Sciatic nerve (tissue), 2 donors: ENCODE results near the gene CRYAA. TPM values are rescaled to one million over a fixed set of nuclear protein-coding genes. Genes with fewer than 3 reads are reported as not detected.
A peak's percentile ranks its signal among the peaks of the same experiment; 100 is the strongest.
"Not testable (repeated sequence)": the region's sequence is repeated elsewhere in the genome, so short reads cannot be mapped to it uniquely, and the experiment has no call there.

ENCODE experiments used
- ATAC-seq: fragments of 200-7000 bp; cut with Tn5 transposase; one replicate; pipeline ENCODE4 v1.9.1; 2020; ENCODE audit warnings: mild to moderate bottlenecking, moderate library complexity
- DNase-seq: peaks from one replicate; pipeline ENCODE4 v3.0.0-alpha.2; 2020; ENCODE audit warnings: low spot score
- intact Hi-C: fragments of 100-400 bp; cut with DNase I; formaldehyde crosslinking; loops from one replicate; pipeline ENCODE4 v1.14.2; 2022
- total RNA-seq: library from RNA; stranded (reverse); fragmentation: NEBNext Ultra II Directional; extraction: Animal tissue kit (Norgen Biotek cat#: 25700); gene quantifications from one replicate; pipeline ENCODE4 v1.2.1, GENCODE V29; 2021
- donor health status: DM: no; HTN: no; CAD: no.
- donor health status: DM: no; HTN: no; CAD: no.

CRYAA gene, protein sequence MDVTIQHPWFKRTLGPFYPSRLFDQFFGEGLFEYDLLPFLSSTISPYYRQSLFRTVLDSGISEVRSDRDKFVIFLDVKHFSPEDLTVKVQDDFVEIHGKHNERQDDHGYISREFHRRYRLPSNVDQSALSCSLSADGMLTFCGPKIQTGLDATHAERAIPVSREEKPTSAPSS
- total RNA-seq = not detected

DNA sequence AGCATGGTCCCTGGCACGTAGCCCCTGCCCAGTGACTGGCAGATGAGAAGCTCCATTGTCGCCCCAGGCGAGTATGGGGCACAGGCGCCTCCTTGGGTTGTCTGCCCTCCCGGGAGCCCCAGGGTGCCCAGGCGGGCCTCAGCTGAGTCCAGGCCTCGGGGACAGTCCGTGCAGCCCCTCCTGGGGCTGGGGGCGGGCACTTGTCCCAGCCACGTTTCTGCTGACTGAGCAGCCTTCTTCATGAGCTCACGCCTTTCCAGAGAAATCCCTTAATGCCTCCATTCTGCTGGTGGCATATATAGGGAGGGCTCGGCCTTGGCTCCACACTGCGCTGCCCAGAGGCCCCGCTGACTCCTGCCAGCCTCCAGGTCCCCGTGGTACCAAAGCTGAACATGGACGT lies at the start of gene CRYAA:
TSS of gene CRYAA (plus strand) at position 301 of the 400 bp plus-strand sequence. CDS start at position 393, 92 bp downstream.
- intact Hi-C loops, DNase-seq, ATAC-seq: not testable (repeated sequence)

DNA sequence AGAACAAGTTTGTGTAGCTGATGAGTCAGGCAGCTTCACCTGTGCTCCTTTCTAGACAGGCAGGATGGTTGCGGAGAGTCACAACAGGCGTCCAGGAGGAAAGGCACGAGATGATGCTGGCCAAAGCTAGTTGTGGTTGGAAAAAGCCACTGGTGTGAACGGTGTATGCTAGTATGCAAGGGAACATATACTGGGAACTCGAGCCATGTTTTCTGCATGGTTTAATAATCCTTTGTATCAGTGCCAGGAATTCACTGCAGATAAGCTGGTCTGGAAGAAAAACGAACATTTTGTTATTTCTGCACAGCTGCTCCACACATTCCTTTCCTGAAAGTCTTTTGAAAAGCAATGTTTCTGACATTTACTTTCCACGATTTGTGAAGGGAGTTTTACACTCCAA lies 38.7 kb upstream of the CRYAA start:
- DNase-seq, intact Hi-C loops, ATAC-seq: not testable (repeated sequence)

DNA sequence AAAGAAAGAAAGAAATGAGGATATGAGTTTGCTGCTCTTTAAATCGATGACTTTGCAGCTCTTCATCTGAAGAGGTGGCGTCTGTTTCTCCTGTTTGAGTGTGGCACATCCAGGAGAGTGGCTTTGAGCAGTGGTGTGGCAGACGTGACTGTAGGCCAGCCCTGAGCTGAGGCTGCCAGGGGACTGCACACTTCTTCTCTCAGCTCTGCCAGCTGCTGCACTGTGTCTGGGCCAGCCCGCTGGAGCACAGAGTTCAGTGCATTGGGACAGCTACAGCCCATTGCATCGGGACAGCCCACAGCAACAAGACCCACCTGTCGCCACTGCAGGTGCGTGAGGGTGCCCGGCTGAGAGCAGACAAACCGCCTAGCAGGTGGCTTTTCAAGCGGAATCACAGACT lies 34.3 kb upstream of the CRYAA start:
- ATAC-seq, DNase-seq, intact Hi-C loops: not testable (repeated sequence)

DNA sequence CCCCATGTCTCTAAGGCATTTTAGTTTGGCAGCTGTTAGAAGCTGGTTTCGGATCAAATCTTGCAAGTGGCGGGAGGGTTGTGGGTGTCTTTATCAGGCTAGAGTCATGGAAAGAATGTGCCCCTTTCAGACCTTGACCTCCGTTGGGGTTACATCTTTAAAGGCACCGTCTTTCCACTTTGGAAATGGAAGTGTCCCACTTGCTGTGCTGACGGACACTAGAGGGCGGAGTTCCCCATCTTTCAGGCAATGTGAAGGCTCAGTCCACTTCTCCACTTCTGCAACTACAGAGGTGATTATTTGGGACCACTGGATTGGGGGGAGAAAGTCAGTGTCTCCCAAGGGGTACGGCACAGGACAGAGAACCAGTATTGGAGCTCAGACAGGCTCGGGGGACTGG lies 29.9 kb upstream of the CRYAA start:
- ATAC-seq = peak; percentile 66
- intact Hi-C loops, DNase-seq: not testable (repeated sequence)

DNA sequence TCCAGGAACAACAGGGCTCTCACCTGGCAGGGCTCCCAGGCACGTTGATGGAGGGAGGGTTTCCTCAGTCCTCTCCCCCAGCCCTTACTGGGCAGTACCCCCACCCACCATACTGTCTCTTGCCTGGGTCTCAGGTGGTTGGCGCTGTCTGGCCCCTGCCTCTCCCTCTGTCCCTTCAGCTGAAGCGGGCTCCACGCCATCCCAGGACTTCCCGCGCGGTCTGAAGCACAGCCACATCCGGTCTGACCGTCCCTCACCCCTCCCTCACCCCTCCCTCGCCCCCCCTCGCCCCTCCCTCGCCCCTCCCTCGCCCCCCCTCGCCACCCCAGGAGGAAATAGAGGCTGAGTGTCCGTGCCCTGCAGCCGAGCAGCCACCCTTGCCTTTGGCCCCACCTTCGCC lies 27.4 kb upstream of the CRYAA start:
- intact Hi-C loops, DNase-seq, ATAC-seq: not testable (repeated sequence)

DNA sequence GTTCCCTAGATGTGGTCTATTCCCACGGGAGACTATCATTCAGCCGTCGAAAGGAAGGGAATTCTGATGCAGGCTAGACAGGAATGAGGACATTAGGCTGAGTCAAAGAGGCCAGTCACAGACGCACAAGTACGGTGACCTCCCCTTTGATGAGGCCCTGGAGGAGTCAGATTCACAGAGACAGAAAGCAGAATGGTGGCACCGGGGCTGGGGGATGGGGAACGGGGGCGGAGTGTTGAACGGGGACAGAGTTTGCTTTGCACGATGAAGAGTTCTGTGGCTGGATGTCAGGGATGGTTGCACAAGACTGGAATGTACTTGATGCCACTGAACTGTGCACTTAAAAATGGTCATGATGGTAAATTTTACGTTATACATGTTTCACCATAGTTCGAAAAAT lies 22.2 kb upstream of the CRYAA start:
- DNase-seq, intact Hi-C loops: not testable (repeated sequence)

DNA sequence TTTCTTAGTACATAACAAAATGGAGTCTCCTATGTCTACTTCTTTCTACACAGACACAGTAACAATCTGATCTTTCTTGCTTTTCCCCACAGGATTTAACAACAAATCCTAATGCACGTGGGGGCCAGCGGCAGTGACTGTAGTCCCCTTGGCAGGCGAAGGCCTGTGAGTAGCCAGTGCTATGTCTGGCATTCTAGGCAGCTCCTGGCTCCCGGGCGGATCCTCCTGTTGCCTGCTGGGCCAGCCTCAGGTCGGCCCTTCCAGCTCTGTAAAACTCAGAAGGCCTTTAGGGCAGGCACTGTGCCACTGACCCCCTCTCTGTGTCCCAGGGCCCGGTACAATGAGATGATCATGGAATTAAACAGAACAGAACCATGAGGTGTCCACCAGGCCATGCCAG lies 20.8 kb upstream of the CRYAA start:
- intact Hi-C loops, DNase-seq, ATAC-seq: not testable (repeated sequence)

More for the DNA sequence above, 22.2 kb upstream of the CRYAA start:
- not testable (repeated sequence) for ATAC-seq

DNA sequence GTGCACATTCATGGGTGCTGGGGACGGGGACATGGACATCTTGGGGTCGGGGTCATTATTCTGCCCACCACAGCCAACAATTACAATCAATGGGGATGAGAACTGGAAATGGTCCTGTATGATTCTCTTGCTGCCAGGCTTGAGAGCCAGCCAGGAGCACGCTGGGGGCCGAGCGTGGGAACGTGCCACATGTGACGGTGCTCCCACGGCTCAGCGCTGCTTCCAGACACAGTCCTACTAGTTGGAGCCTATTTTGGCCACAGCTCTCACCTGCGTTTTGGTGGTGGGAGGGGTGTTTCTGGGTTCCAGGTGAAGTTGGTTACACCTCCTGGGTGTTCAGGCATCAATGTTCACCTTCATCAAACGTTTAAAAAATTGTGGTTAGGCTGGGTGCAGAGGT lies 19.5 kb upstream of the CRYAA start:
- intact Hi-C loops, ATAC-seq, DNase-seq: not testable (repeated sequence)

DNA sequence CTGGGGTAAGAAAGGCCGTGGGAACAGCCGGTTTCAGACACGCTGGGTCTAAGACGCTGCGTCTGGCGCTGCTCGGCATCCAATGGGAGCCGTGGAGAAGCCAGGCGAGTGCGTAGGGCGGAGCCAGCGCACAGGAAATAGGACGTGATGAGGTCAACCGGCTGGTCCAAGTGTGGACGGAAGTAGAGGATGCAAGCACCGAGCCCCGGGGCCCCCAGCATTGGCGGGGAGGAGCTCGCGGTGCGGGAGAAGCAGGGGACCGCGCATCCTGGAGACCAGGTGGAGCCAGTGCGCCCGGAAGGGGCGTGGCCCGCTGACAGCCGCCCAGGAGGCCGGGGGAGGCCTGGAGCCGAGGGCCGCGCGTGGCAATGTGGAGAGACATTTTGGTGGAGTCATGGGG lies 15.2 kb upstream of the CRYAA start:
- ATAC-seq, intact Hi-C loops, DNase-seq: not testable (repeated sequence)

DNA sequence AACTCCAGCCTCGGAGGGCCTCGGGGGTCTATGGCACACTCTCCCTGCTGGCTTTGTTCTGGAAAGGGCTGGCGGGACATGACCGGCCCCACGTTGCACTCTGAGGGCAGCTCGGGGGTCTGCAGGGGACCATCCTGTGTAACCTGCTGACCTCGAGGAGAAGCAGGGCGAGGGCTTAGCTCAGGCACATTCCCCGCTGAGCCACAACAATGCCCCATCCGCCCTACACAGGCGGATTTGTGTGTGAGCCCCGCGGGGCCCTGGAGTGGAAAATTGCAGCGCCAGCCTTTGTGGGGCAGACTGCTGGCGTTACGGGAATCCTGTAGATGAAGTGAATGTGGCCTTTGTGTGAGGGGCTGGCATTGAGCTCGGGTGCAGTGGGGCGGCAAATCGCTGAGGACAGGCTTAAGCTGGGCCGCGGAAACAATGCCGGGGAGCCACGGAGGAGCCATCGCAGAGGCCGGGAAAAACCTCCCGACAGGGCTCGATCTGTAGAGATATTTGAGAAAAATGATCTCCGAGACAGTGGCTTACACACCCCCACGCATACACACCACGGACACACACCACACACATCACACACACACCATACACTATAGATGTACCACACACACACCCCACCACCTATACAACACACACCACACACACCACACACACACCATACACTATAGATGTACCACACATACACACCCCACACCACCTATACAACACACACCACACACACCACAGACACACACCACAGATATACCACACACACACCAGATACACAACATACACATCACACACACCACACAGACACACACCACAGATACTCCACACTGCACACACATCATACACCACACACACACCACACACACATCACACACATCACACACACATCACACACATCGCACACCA lies 9.3 kb upstream of the CRYAA start:
- intact Hi-C loops, DNase-seq: not testable (repeated sequence)
- ATAC-seq = peak; percentile 58

DNA sequence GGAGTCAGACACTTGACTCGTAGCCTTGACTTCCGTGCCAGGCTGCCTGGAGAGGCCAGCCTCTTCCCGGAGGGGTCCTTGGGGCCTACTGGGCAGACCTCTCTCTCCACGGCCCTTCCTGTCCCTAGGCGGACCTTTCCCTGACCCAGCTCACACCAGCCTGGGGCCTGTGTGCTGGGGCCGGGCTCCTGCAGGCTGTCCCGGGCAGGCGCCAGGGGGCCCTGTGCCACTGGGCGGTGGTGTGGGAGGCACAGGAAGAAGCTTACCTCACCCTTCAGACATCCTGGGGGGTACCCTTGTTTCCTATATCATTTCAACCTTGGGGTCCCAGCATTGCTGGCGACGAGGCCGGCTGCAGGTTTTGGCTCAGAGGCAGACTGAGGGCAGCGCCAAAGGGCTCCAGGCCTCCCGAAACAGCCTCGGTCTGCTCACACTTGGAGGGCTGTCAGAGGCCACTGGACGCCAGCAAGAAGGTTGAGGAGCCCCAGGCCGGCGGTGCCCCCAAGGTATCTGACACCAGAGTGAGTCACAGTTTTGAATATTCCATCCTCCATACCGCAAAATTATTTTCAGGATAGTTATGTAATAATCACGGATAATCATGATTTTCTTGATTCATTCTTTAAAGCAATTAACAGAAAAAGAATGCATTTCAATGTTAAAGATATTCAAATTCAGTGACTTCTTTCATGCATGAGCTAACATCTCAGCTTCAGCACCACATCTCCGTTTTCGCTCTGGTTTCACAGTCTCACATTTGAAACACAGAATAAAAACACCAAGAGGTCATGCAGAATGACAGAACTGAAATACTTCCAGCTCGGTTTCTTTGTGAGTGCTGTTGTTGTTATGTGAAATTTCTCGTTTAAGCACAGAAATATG lies 6.7 kb upstream of the CRYAA start:
- DNase-seq, ATAC-seq, intact Hi-C loops: not testable (repeated sequence)

DNA sequence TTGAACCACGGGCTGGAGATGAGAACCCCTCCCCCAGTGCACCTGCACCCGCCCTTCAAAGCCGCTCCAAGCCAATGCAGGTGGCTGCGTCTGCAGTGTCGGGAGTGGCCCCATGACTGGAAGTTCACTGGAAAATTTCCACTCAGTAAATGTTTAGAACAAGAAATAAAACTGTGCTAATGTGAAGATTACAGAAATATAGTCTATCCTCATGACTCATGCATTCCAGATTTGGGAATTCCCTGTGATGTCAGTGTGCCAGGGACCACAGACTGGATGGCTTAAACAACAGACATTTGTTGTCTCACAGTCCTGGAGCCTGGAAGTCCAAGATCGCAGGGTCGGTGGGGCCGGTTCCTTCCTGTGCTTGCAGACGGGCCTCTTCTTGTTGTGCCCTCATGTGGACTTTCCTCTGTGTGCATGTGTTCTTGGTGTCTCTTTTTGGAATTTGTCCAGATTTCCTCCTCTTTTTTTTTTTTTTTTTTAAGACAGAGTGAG lies 6.1 kb upstream of the CRYAA start:
- DNase-seq, intact Hi-C loops: not testable (repeated sequence)
- ATAC-seq = peak; percentile 72

DNA sequence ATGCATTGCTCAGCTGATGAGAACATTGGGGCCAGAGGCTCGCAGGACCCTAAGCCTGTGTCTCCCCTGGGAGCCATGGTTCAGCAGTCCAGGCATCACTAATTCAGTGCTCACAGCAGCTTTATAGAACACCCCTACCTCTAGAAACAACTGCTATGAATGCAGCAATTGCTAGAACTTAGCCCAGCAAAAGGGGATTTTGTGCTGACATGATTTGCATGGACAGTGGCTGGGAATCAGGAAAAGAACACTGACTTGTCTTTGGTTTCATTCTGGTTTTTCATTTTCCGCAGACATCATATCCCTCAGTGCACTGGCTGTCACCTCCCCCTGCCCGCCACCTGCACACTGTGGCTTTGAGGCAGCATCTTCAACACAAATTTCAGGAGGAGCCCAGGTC lies 4.0 kb upstream of the CRYAA start:
- intact Hi-C loops, DNase-seq, ATAC-seq: not testable (repeated sequence)

DNA sequence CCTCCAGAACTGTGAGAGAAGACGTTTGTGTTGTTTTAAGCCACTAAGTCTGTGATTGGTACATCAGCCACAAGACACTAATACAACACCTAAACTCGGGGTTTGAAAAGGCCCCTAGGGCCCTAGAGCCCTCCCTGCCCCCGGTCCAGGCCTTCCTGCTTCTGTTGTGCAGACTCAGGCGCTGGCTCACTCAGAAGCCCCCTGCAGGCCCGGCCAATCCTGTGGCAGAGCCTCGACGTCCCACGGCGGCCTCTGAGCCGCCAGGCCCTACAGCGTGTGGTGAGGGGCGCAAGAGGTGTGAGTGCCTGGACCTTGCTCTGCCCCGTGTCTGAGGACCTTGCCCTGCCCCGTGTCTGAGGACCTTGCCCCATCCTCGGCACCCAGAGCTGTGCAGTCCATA lies 3.1 kb upstream of the CRYAA start:
- ATAC-seq, intact Hi-C loops, DNase-seq: not testable (repeated sequence)

DNA sequence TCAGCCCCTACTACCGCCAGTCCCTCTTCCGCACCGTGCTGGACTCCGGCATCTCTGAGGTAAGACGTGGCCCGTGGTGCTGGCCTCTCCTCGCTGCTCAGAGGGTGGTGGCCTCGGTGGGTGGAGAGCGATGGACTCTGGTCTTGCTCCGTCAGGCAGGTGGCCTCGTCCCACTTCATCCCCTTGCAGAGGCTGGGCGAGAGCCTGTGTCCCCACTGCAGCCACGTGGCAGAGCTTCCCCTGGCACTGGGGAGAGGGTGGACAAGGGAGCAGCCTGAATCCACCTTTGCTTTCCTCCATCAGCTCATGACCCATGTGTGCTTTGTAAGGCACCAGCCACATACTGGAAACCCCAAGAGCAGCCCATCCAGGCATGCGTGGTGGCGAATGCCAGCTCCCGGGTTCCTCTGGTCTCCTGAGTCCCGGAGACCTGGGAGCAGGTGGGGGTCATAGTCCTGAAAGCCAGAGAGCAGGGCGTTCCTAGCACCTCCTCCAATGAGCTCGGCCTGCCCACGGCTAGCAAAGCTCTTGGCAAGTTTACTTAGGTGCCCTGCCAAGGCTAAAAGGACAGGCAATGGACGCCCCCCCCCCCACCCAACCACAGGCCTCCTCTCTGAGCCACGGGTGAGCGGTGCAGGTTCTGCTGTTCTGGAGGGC lies 550 bp downstream of the CRYAA start:
- DNase-seq, ATAC-seq: not testable (repeated sequence)

DNA sequence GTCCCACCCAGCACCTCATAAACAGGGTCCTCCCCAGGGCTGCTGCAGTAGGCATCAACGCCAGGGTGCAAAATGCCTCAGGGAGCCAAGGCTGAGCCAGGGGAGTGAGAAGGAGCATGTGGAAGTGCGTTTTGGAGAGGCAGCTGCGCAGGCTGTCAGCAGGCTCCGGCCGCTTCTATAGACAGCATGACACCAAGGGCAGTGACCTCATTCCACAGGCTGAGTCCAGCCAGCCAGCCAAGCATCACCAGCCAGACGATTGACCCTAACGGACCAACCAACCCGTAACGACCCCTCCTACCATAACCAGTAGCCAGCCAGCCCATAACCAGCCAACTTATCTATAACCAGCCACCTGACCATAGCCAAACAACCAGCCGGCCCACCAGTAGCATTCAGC lies 1.1 kb downstream of the CRYAA start:
- DNase-seq, intact Hi-C loops, ATAC-seq: not testable (repeated sequence)

More for the DNA sequence above, 550 bp downstream of the CRYAA start:
- intact Hi-C loops = not testable (repeated sequence)

DNA sequence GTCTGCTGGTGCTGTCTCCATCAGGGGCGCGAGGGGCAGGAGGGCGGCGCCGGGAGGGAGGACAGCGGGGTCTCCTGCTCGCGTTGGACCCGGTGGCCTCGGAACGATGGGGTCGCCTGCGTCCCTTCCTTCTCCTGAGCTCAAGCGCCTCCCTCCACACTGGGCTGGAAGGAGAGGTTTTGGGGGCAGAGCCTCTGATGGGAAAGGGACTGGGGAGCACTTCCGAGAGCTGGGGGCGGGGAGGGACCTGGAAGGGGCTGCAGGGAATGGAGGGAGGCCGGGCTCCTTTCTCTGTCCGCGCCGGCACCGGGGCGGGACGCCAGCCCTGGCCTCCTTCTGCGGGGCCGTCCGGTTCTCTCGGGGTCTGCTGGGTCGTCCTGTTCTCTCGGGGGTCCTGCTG lies 4.0 kb downstream of the CRYAA start:
- intact Hi-C loops, ATAC-seq, DNase-seq: not testable (repeated sequence)

DNA sequence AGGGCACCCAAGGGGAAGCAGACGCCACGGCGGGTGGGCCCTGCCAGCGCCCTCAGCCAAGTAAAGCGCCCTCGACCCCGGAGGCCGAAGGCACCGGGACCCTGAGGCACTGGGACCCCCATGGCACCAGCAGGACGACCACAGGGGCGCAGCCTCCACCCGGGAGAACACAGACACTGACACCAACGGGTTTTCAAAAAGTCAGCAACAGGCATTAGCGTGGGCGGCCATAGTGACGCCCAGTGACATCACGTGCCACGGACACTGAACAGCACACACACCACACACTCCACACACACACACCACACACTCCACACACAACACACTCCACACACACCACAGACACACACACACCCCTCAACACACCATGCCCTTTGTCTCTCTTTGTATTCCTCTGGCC lies 4.6 kb downstream of the CRYAA start:
- DNase-seq, intact Hi-C loops: not testable (repeated sequence)

More for the DNA sequence above, 4.6 kb downstream of the CRYAA start:
- not testable (repeated sequence) for ATAC-seq
